Muscle layer of colon (tissue), 2 donors: ENCODE results near the gene RIOX2.
"Not testable (repeated sequence)": the region's sequence is repeated elsewhere in the genome, so short reads cannot be mapped to it uniquely, and the experiment has no call there.

Source experiments
- H3K27ac ChIP-seq: one replicate; pipeline ENCODE4 v1.7.0; 2013; ENCODE audit warnings: low read depth, mild to moderate bottlenecking, low read length, moderate library complexity
- H3K27me3 ChIP-seq, 2 donors: one replicate each; pipeline ENCODE4 v1.7.0; 2013; ENCODE audit warnings: low read length in 2 of 2, mild to moderate bottlenecking in 2 of 2; ENCODE audit not compliant: insufficient read depth in 2 of 2, control insufficient read depth in 1 of 2
- H3K36me3 ChIP-seq: one replicate; pipeline ENCODE4 v1.7.0; 2013; ENCODE audit warnings: mild to moderate bottlenecking, low read length; ENCODE audit not compliant: insufficient read depth
- H3K4me1 ChIP-seq: one replicate; pipeline ENCODE4 v1.7.0; 2013; ENCODE audit warnings: mild to moderate bottlenecking, low read length; ENCODE audit not compliant: insufficient read depth
- H3K4me3 ChIP-seq, 2 donors: one replicate each; pipeline ENCODE4 v1.7.0; 2013; ENCODE audit warnings: low read length in 2 of 2, low read depth in 1 of 2, mild to moderate bottlenecking in 1 of 2, moderate library complexity in 1 of 2
- H3K9ac ChIP-seq: one replicate; pipeline ENCODE4 v1.7.0; 2013; ENCODE audit warnings: low read length
- H3K9me3 ChIP-seq: one replicate; pipeline ENCODE4 v1.7.0; 2013; ENCODE audit warnings: mild to moderate bottlenecking, low read length
- donor health status: abdominal sarcoma.
- donor health status: Adenocarcinoma of cecum.

RIOX2 gene

DNA sequence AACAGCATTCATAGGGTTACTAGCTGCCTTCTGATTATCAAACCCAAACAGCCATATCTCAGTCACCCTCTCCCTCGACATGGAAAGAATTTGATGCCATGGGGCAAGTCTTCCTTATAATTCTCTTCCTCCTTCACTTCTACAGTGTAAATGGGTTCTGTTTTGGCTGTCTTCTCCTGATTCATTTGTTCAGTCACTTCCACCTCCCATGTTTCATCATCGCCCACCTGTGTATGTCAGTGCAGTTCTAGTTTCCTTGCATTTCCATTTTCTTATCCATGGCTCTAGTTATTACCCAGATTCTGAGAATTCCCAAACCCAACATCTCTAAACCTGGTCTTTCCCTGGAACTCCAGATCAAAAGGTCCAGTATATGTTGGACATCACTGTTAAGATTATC, 41.0 kb downstream of the RIOX2 start:
- no peak overlapping the region for H3K9ac ChIP-seq
- peaks cover 44% of the 10 kb centered on the region for H3K36me3 ChIP-seq
- H3K27ac ChIP-seq, result no peak overlapping the region
- H3K27me3 ChIP-seq, result no peaks in the 10 kb centered on the region
- H3K4me1 ChIP-seq, result peaks cover 5% of the 10 kb centered on the region
- H3K4me3 ChIP-seq, result no peak overlapping the region
- H3K9me3 ChIP-seq, result no peaks in the 10 kb centered on the region

GRCh38 chr3:97930018-97930417, 42.2 kb downstream of the RIOX2 start:
- no peak overlapping the region for H3K9ac ChIP-seq
- no peak overlapping the region for H3K4me3 ChIP-seq
- peaks cover 32% of the 10 kb centered on the region for H3K36me3 ChIP-seq
- no peaks in the 10 kb centered on the region for H3K27me3 ChIP-seq
- no peak overlapping the region for H3K27ac ChIP-seq
- no peaks in the 10 kb centered on the region for H3K9me3 ChIP-seq
- peaks cover 5% of the 10 kb centered on the region for H3K4me1 ChIP-seq

- Histone ChIP-seq H3K9me3 (no peaks in the 10 kb centered on the region), H3K36me3 (peaks cover 28% of the 10 kb centered on the region), H3K4me3 (no peak overlapping the region), H3K9ac (no peak overlapping the region), H3K4me1 (peaks cover 5% of the 10 kb centered on the region), H3K27ac (no peak overlapping the region), H3K27me3 (no peaks in the 10 kb centered on the region)
Observed at GRCh38 chr3:97928986-97929385, 43.2 kb downstream of the RIOX2 start.

GRCh38 chr3:97927704-97928103, 44.5 kb downstream of the RIOX2 start:
- Histone ChIP-seq H3K36me3 (peaks cover 26% of the 10 kb centered on the region), H3K27me3 (no peaks in the 10 kb centered on the region), H3K9me3 (no peaks in the 10 kb centered on the region), H3K27ac (no peak overlapping the region), H3K9ac (no peak overlapping the region), H3K4me3 (no peak overlapping the region), H3K4me1 (peaks cover 5% of the 10 kb centered on the region)

GRCh38 chr3:97917813-97918536, 54.3 kb downstream of the RIOX2 start:
- Histone ChIP-seq H3K9me3 (no peaks in the 10 kb centered on the region), H3K36me3 (peaks cover 56% of the 10 kb centered on the region), H3K9ac (no peak overlapping the region), H3K4me1 (no peaks in the 10 kb centered on the region), H3K4me3 (no peak overlapping the region), H3K27ac (no peak overlapping the region), H3K27me3 (no peaks in the 10 kb centered on the region)

DNA sequence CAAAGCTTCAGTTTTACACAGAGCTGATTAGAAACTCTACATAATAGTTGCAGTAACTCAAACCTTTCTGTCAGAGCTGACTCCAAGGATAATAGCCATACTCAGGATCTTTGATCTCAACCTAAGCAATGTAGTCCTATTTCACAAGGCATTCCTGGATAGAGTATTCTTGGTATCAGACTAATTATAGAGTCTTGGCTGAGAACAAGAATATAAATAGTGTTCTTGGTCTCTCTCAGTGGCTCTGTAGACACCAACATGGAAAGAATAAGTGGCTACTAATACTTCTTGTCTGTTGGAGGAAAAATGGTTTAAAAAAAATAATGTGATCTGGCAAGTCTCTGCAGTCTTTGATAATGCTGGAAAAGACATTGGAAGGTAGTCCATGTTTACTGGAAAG, 55.7 kb downstream of the RIOX2 start:
- no peaks in the 10 kb centered on the region for H3K4me1 ChIP-seq
- H3K27me3 ChIP-seq, result no peaks in the 10 kb centered on the region
- no peak overlapping the region for H3K4me3 ChIP-seq
- peaks cover 56% of the 10 kb centered on the region for H3K36me3 ChIP-seq
- no peaks in the 10 kb centered on the region for H3K9me3 ChIP-seq
- H3K27ac ChIP-seq, result no peak overlapping the region
- H3K9ac ChIP-seq, result no peak overlapping the region

GRCh38 chr3:97914388-97914787, 57.8 kb downstream of the RIOX2 start:
- Histone ChIP-seq H3K4me3 (no peak overlapping the region), H3K4me1 (peaks cover 5% of the 10 kb centered on the region), H3K27ac (no peak overlapping the region), H3K36me3 (peaks cover 51% of the 10 kb centered on the region), H3K27me3 (no peaks in the 10 kb centered on the region), H3K9me3 (no peaks in the 10 kb centered on the region), H3K9ac (no peak overlapping the region)

DNA sequence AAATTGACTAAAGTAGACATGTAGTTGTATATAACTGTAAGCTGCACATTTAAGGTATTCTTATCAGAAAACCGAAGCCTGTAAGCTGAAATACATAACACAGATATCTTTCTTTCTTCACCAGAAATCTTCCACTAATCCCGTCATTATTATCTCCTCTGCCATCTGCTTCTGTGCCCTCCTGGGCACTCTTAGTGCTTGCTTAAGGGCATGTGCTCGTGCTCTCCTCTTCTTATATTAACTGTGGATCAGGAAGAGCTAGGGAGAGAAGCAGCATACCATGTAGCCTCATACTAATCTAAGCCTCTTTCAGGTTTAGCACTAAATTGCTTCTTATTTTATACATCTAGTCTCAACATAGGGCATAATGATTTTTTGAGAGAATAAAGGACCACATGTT, 60.8 kb downstream of the RIOX2 start:
- Histone ChIP-seq H3K4me1 (peaks cover 5% of the 10 kb centered on the region), H3K9ac (no peak overlapping the region), H3K36me3 (peaks cover 26% of the 10 kb centered on the region), H3K27me3 (no peaks in the 10 kb centered on the region), H3K4me3 (no peak overlapping the region), H3K27ac (peak overlapping the region; percentile 5), H3K9me3 (no peaks in the 10 kb centered on the region)

GRCh38 chr3:97910931-97911351, 61.3 kb downstream of the RIOX2 start:
- H3K27me3 ChIP-seq, result no peaks in the 10 kb centered on the region
- H3K4me3 ChIP-seq, result no peak overlapping the region
- no peaks in the 10 kb centered on the region for H3K9me3 ChIP-seq
- H3K4me1 ChIP-seq, result peaks cover 5% of the 10 kb centered on the region
- H3K36me3 ChIP-seq, result peaks cover 21% of the 10 kb centered on the region
- no peak overlapping the region for H3K27ac ChIP-seq
- no peak overlapping the region for H3K9ac ChIP-seq

DNA sequence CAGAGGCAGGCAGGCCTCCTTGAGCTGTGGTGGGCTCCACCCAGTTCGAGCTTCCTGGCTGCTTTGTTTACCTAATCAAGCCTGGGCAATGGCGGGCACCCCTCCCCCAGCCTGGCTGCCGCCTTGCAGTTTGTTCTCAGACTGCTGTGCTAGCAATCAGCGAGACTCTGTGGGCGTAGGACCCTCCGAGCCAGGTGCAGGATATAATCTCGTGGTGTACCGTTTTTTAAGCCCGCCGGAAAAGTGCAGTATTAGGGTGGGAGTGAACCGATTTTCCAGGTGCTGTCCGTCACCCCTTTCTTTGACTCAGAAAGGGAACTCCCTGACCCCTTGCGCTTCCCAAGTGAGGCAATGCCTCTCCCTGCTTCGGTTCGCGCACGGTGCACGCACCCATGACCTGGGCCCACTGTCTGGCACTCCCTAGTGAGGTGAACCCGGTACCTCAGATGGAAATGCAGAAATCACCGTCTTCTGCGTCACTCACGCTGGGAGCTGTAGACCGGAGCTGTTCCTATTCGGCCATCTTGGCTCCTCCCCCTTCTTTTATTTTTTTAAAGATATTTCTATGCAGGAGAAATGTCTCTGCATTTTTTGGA, 61.9 kb downstream of the RIOX2 start:
- not testable (repeated sequence) for H3K4me3 ChIP-seq, H3K9me3 ChIP-seq, H3K9ac ChIP-seq, H3K4me1 ChIP-seq, H3K27ac ChIP-seq, H3K27me3 ChIP-seq
- peaks cover 16% of the 10 kb centered on the region for H3K36me3 ChIP-seq

- H3K27ac ChIP-seq, H3K9ac ChIP-seq, H3K27me3 ChIP-seq, H3K4me3 ChIP-seq, H3K4me1 ChIP-seq, H3K9me3 ChIP-seq: not testable (repeated sequence)
- peaks cover 12% of the 10 kb centered on the region for H3K36me3 ChIP-seq
Observed at GRCh38 chr3:97909830-97910229, 62.4 kb downstream of the RIOX2 start.
